HG03064 (cell line): ENCODE measurements around the gene GALNT9.
"Not testable (repeated sequence)": the region's sequence is repeated elsewhere in the genome, so short reads cannot be mapped to it uniquely, and the experiment has no call there.

Experiments
- ATAC-seq: cut with Tn5 transposase; IDR thresholded peaks from one replicate; pipeline ENCODE4 v1.9.1; 2021; ENCODE audit warnings: low read depth; ENCODE audit not compliant: unreplicated experiment

GALNT9 gene

GRCh38 chr12:132238488-132238854 lies 90.9 kb downstream of the GALNT9 start:
- no peak for ATAC-seq

GRCh38 chr12:132237772-132238487 lies 91.5 kb downstream of the GALNT9 start:
- ATAC-seq = no peak

DNA sequence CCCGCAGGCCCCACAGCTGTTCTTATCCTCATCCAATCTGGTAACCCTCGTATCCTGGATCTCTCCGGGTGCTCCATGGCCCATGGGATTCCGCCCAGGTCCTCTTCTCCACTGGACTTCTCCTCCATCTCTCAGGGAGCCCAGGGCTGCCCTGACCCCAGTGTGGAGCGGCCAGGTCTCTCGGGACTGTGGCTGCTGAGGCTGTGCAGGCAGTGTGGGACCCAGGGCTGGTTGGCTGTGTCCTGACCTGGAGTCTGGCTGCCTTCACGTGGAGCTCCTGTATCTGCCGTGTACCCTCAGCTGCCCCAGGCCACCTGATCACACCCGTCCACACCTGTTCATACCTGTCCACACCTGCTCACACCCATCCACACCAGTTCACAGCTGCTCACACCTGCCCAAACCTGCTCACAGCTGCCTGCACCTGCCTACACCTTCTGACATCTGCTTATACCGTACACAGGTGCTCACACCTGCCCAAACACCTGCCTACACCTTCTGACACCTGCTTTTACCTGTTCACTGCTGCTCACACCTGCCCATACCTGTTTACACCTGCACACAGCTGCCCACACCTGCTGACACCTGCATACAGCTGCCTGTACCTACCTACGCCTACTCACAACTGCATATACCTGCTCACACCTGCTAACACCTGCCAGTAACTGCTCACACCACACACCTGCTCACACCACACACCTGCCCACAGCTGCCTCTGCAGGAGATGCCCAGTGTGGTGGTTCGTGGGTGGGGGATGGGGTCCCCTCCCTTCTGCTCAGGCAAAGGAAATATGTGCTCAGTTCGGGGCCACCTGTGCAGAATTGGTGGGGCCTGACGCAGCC lies 92.2 kb downstream of the GALNT9 start:
- ATAC-seq = no peak

- ATAC-seq = no peak
Observed at GRCh38 chr12:132236129-132236929, 93.1 kb downstream of the GALNT9 start.

GRCh38 chr12:132235116-132235820 lies 94.1 kb downstream of the GALNT9 start:
- ATAC-seq = no peak

GRCh38 chr12:132230381-132230780 lies 99.0 kb downstream of the GALNT9 start:
- ATAC-seq = no peak

DNA sequence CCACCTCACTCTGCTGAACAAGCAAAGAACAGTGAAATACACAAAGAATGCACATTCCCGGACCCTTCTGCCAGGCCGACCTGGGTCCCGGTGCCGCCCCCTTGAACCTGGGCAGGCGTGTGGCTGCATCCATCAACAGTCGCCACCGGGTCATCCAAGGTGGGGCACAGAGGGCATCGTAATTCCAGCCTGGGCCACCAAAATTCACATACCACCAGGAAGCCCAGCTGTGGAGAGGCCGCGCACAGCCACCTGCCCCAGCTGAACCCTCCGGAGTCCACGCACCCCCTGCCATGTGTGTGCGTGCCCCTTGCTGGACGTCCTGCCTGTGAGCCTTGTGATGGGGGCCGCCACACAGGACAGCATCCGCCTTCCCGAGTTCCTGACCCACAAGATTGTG lies 99.5 kb downstream of the GALNT9 start:
- no peak for ATAC-seq

DNA sequence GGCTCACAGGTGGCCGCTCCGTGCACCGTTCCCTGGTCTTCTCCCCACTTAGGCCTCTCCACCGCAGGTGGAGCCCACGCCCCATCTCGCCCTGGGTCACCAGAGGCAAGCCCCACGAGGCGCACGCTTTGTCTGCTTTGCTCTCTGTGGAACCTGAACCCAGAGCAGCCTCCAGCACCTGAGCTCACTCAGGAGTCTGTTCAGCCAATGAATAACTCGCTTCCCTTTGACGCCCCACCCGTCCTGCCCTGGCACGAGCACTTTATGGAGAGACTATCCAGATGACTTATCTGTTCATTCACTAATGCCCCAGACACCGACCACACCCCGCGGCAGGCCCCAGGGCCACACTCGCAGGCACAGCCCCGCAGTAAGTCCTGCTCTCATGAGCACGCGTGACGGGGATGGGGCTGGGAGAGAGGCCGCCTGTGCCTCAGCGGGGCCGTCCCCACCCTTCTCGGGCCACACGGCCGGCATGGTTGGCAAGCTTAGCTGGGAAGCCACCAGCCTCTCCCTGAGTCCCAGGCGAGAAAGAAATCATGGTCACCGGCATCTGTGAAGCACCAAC lies 100.1 kb downstream of the GALNT9 start:
- no peak for ATAC-seq

DNA sequence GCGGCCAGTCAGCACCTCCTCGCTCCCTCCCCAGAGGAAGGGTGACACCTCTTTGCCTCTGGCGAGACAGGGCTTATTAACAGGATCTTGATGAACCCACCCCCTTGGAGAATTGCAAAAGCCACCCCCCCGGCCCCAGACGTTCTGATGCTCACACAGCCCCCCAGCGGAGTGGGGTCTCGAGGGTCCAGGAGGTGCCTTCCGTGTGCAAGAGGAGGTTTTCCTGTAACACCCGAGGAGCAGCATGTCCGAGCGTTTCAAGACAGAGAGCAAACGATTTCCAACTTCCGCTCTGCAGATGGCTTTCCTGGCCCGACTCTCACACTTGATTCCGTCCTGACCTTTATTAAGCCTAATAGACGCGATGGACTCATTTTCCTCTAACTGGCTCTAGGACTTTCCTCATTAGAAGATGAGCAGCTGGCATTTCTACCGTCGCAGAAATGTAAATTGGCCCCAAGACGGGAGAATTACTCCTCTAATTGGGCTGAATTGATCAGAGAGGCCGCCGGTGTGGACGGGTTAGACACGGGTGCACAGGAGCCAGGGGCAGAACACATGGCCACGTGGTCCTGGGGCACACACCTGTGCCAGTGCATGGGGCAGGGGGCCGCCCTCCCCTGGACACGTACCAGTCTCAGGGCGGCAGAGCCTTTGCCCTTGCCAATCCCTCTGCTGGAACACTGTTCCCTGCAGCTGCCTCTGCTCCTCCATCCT lies 100.8 kb downstream of the GALNT9 start:
- no peak for ATAC-seq

- ATAC-seq = no peak
Observed at GRCh38 chr12:132227782-132228475, 101.5 kb downstream of the GALNT9 start.

GRCh38 chr12:132227118-132227517 lies 102.3 kb downstream of the GALNT9 start:
- ATAC-seq = no peak

GRCh38 chr12:132226604-132227003 lies 102.8 kb downstream of the GALNT9 start:
- no peak for ATAC-seq

- no peak for ATAC-seq
Observed at GRCh38 chr12:132225214-132225613, 104.2 kb downstream of the GALNT9 start.

DNA sequence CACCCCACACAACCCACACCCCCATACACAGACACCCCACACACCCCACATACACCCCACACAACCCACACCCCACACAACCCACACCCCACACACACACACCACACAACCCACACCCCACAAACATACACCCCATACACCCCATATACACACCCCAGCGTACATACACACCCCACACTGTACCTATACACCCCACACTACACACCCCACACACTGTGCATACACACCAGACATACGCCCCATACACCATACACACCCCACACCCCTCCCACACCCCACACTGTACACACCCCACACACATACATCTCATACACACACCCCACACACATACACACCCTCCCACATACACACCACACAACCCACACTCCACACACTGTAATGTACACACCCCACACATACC lies 104.9 kb downstream of the GALNT9 start:
- ATAC-seq = no peak

DNA sequence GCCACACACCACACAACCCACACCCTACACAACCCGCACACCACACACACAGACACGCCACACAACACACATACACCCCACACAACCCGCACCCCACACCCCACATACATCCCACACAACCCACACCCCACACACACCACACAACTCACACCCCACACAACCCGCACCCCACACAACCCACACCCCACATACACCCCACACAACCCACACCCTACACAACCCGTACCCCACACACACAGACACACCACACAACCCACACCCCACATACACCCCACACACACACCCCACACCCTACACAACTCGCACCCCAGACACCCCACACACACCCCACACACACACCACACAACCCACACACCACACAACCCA lies 106.6 kb downstream of the GALNT9 start:
- no peak for ATAC-seq

- no peak for ATAC-seq
Observed at GRCh38 chr12:132222096-132222807, 107.1 kb downstream of the GALNT9 start.

DNA sequence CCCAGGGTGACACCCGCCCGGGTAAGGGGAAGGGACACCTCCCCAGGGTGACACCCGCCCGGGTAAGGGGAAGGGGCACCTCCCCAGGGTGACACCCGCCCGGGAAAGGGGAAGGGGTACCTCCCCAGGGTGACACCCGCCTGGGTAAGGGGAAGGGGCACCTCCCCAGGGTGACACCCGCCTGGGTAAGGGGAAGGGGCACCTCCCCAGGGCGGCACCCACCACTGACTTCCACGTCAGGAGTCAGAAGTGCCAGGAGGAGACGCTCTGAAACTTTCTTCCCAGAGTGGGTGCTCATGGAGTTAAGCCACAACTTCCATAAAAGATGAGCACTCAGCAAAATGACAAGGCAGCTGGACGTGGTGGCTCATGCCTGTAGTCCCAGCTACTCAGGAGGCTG lies 109.6 kb downstream of the GALNT9 start:
- ATAC-seq = not testable (repeated sequence)

- ATAC-seq = no peak
Observed at GRCh38 chr12:132219323-132219722, 110.1 kb downstream of the GALNT9 start.
